ENCODE measurements around the gene HCK. TPM values are rescaled to one million over a fixed set of nuclear protein-coding genes. Genes with fewer than 3 reads are reported as not detected.
"Not testable (repeated sequence)": the region's sequence is repeated elsewhere in the genome, so short reads cannot be mapped to it uniquely, and the experiment has no call there.

Gene HCK
- total RNA-seq, 8 experiments from 2014 or later = 0.11 to 73.4 (median 0.56) TPM

DNA sequence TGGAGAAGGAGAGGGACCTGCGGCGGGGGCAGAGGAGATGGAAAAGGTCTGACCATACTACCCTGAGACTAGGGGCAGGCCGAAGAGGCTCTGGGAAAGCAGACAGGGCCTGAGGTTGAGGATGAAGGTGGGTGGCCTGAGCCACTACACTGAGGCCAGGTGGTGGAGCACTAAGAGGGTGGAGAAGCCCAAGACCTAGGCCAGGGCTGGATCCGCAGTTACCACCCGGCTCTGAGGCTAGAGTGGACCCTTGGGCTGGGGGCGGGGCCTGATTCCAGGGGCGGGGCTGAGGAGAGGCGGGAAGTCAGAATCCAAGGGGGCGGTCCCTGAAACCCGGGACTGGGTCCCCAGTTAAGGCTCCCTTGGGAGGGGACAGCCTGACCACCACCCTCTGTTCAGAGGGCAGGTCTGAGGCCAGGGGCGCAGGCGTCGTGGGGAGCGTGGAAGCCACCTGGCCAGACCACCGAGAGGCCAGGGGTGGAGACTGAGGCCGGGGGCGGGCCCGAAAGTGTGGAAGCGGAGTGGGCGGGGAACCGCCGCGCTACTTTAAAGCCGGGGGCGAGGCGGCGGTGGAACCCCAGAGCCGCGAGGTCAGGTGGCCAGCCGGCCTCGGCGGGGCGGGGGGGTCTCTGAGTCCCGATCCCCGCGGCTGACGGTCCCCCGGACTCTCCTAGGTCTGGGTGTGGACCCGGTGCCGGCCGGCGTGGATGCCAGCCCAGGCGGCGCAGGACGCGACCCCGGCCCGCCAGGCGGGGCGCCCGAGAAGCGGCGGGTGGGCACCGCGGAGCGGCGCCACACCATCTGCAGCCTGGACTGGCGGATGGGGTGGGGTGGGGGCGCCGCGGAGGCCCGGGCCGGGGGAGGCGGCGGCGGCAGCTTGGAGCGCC is 33.5 kb upstream of the HCK start:
- WGBS, 10 experiments = no CpG with 5 or more reads among the region's 67 CpGs
- Histone ChIP-seq H3K4me1 (replicated peaks in 1 of 2) (peaks cover 2 to 6% of the 10 kb centered on the region in 2 donors), H3K27ac (peak overlapping the region in 1 of 2 donors; percentile 7), H3K4me3 (peak overlapping the region; percentile 37 to 49 (median 44))
- in situ Hi-C loops (cut with MboI; ENCODE audit: low pct_unique_long_range_greater_than_20kb in 2 of 9, low sequenced_read_pairs in 9 of 9, unreplicated experiment in 9 of 9) = no loop called here
- ATAC-seq (replicated peaks in 6 of 8) = peak; percentile 65 to 88 (median 86)

DNA sequence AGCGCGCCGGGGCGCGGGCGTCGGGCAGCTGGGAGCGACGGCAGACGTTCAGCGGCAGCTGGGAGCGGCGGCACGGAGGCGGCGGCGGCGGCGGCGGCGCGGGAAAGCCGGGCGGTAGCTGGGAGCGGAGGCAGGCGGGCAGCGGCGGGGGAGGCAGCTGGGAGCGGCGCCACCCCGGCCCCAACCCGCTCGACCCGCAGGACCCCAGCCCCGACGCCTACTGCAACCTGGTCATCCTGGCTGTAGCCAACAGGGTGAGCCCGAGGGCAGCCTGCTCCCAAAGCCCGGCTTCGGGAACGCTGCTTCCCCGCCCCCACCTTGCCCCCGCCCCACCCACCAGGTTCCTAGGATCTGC is 32.9 kb upstream of the HCK start:
- peak in 7 of 8 experiments; percentile 26 to 62 (median 33) for ATAC-seq (replicated peaks in 6 of 8)
- in situ Hi-C loops (cut with MboI; ENCODE audit: low pct_unique_long_range_greater_than_20kb in 2 of 9, low sequenced_read_pairs in 9 of 9, unreplicated experiment in 9 of 9) = no loop called here
- no CpG with 5 or more reads among the region's 42 CpGs for WGBS, 10 experiments
- Histone ChIP-seq H3K4me1 (replicated peaks in 1 of 2) (peaks cover 2 to 6% of the 10 kb centered on the region in 2 donors), H3K4me3 (peak overlapping the region; percentile 37 to 49 (median 44)), H3K27ac (peak overlapping the region in 1 of 2 donors; percentile 7)

DNA sequence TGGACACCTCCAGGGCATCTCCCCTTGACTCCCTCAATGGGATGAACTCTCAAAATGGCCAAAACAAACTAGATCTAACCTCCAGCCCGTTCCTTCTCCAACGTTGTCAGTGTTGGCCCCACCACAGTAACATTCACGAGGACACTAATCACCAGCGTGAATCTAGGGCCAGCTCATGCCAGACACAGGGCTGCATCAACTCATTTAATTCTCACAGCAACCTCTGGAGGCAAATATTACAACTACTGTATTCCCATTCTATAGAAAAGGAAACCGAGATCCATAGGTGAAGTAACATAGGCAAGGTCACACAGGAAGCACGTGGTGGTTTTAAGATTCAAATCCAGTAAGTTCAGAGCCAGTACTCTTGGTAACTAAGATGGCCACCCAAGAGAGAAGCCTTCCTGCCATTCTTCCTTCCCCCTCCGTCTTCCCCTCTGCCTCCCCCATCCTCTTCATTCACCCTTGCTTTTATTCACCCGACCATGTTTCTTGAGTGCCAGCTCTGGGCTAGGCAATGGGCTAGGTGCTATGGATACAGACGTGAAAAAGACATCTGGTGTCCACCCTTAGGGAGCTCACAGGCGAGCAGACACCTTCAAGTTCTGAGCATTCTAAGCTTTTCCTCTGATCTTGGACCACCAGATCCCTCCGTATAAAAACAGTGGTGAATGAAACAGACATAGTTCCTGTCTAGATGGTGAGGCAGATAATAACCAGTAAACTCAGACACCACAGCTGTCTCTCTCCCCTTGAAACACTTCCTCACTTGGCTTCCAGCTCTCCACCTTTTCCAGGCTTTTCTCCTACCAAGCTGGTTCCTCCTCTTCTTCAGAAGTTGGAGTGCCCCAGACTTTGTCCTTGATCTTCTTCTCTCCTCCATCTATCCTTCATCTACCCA is 32.2 kb upstream of the HCK start:
- in situ Hi-C loops (cut with MboI; ENCODE audit: low pct_unique_long_range_greater_than_20kb in 2 of 9, low sequenced_read_pairs in 9 of 9, unreplicated experiment in 9 of 9) = loop anchor here in 1 of 9 experiments (10.0 kb wide), 1 partner anchor 165 kb away; no protein-coding TSS in a partner anchor
- Histone ChIP-seq H3K4me3 (peak overlapping the region; percentile 37 to 49 (median 44)), H3K27ac (no peak overlapping the region), H3K4me1 (replicated peaks in 1 of 2) (peaks cover 2 to 6% of the 10 kb centered on the region in 2 donors)
- 0 to 100% (median 29%) methylated on average over 1 to 8 of the region's 11 CpGs; no CpG with 5 or more reads in 2 of the 10 experiments for WGBS, 10 experiments
- ATAC-seq (replicated peaks in 6 of 8) = no peak

DNA sequence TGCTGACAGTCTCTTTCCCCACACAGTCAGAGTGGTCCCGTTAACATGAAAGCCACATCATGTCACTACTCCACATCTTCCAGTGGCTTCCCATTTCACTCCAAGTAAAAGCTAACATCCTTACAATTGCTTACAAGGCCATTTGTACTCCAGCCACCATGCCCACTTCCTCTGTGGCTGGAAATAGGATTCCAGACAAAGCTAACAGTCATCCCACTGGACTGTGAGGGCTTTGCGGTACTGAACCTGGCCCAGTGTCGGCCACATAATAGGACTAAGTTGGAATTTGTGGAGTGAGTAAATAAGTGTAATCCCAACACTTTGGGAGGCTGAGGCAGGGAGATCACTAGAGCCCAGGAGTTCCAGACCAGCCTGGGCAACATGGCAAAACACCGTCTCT is 31.0 kb upstream of the HCK start:
- in situ Hi-C loops (cut with MboI; ENCODE audit: low pct_unique_long_range_greater_than_20kb in 2 of 9, low sequenced_read_pairs in 9 of 9, unreplicated experiment in 9 of 9) = loop anchor here in 1 of 9 experiments (10.0 kb wide), 1 partner anchor 166 kb away; no protein-coding TSS in a partner anchor
- Histone ChIP-seq H3K4me3 (no peak overlapping the region), H3K27ac (no peak overlapping the region), H3K4me1 (replicated peaks in 1 of 2) (peaks cover 2 to 6% of the 10 kb centered on the region in 2 donors)
- no peak for ATAC-seq (replicated peaks in 6 of 8)
- WGBS, 10 experiments = 60 to 100% (median 86%) methylated on average over 1 to 4 of the region's 4 CpGs; no CpG with 5 or more reads in 5 of the 10 experiments

DNA sequence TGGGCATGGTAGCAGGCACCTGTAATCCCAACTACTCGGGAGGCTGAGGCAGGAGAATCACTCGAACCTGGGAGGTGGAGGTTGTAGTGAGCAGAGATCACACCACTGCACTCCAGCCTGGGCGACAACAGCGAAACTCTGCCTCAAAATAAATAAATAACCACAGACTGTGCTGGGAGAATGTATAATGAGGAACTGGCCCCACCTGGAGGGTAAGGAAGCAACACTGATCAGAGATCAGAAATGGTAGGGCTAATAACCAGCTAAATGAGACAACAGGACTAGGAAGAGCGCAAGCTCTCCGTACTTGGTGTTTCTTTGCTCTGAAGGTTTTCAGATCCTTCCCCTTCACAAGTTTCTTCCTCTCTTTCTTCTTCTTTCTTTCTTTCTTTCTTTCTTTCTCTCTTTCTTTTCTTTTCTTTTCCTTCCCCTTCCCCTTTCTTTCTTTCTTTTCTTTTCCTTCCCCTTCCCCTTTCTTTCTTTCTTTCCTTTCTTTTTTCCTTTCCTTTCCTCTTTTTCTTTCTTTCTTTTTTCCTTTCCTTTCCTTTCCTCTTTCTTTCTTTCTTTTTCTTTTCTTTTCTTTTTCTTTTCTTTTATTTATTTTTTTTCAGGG is 27.3 kb upstream of the HCK start:
- in situ Hi-C loops (cut with MboI; ENCODE audit: low pct_unique_long_range_greater_than_20kb in 2 of 9, low sequenced_read_pairs in 9 of 9, unreplicated experiment in 9 of 9) = loop anchor here in 1 of 9 experiments (10.0 kb wide), 1 partner anchor 170 kb away; no protein-coding TSS in a partner anchor
- 46 to 100% (median 86%) methylated on average over 1 to 6 of the region's 6 CpGs; no CpG with 5 or more reads in 1 of the 10 experiments for WGBS, 10 experiments
- H3K27ac ChIP-seq = no peak overlapping the region

DNA sequence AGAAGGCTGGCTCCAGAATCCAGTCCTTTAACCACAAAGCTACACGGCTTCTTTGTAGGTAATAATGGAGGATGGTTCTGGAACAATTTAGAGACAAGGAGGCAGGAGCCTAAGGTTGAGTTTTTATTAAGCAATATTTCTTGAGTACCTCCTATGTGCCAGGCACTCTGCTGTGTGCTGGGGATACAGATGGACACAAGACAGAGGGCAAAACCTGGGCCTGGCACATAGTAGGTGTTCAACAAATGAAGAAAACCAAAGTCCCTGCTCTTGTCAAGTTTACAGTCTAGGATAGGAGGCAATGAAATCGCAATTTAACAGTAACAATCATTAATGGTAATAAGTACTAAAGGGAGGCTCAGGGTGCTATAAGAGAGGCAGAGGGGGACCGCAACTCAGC is 24.4 kb upstream of the HCK start:
- 0 to 100% (median 100%) methylated on average over 1 to 2 of the region's 3 CpGs; no CpG with 5 or more reads in 1 of the 10 experiments for WGBS, 10 experiments
- ATAC-seq (replicated peaks in 6 of 8) = no peak

More for the DNA sequence above, 27.3 kb upstream of the HCK start:
- H3K4me1 ChIP-seq (replicated peaks in 1 of 2) = peaks cover 1 to 4% of the 10 kb centered on the region in 2 donors
- peak in 1 of 8 experiments; percentile 12 for ATAC-seq (replicated peaks in 6 of 8)
- no peak overlapping the region for H3K4me3 ChIP-seq

DNA sequence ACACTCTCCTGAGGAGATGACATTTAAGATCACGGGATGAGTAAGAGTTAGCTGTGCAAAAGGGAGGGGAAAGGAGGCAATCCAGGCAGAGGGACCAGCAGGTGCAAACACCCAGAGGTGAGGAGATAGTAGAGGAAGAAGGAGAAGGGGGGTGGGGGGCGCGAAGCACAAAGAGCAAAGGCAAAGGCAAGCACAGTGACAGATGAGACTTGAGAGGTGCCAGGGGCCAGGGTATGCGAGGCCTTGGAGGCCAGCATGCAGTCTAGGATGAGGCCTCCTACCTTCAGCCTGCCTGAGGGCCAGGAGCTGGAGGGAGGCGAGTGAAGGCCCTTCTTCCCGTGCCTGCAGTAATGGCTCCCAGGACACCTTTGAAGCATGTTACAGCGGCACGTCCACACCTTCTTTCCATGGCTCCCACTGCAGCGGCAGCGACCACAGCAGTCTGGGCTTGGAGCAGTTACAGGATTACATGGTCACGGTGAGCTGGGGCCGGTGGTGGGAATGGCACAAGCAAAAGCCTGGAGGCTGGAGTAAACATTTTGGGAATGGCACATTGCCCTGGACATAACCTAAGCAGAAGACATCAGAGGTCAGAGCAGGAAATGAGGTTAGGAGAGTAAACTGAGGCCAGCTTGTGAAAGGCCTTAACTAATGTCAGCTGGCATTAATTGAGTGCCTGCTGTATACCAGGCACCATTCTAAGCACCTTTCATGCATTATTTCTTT is 23.2 kb upstream of the HCK start:
- peak overlapping the region; percentile 4 to 20 (median 18) for H3K4me3 ChIP-seq
- peak in 6 of 8 experiments; percentile 38 to 83 (median 76) for ATAC-seq (replicated peaks in 6 of 8)
- WGBS, 10 experiments = 0 to 67% (median 31%) methylated on average over 1 to 7 of the region's 12 CpGs; no CpG with 5 or more reads in 2 of the 10 experiments

More for the DNA sequence above, 24.4 kb upstream of the HCK start:
- Histone ChIP-seq H3K27ac (no peak overlapping the region), H3K4me1 (replicated peaks in 1 of 2) (peaks cover 0 to 4% of the 10 kb centered on the region in 2 donors), H3K4me3 (no peak overlapping the region)
- in situ Hi-C loops (cut with MboI; ENCODE audit: low pct_unique_long_range_greater_than_20kb in 2 of 9, low sequenced_read_pairs in 9 of 9, unreplicated experiment in 9 of 9) = loop anchor here in 1 of 9 experiments (10.0 kb wide), 1 partner anchor 173 kb away; no protein-coding TSS in a partner anchor

DNA sequence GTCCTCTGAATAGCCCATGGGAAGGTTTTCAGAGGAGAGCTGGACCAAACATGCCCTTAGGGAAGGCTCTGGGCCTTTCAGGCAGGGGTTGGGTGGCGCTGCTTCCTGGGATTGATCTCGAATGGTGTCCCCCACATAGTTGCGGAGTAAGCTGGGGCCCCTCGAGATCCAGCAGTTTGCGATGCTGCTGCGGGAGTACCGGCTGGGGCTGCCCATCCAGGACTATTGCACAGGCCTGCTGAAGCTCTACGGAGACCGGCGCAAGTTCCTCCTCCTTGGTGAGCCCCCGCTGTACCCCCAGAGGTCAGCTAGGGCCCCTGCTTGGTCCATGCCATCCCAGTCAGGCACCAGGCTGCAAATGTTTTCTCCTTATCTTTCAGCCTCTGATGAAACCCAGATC is 22.5 kb upstream of the HCK start:
- WGBS, 10 experiments = 10 to 95% (median 46%) methylated on average over 1 to 4 of the region's 11 CpGs; no CpG with 5 or more reads in 5 of the 10 experiments
- in situ Hi-C loops (cut with MboI; ENCODE audit: low pct_unique_long_range_greater_than_20kb in 2 of 9, low sequenced_read_pairs in 9 of 9, unreplicated experiment in 9 of 9) = loop anchor here in 1 of 9 experiments (10.0 kb wide), 1 partner anchor 175 kb away; no protein-coding TSS in a partner anchor
- no peak overlapping the region for H3K27ac ChIP-seq
- peaks cover 0 to 4% of the 10 kb centered on the region in 2 donors for H3K4me1 ChIP-seq (replicated peaks in 1 of 2)
- ATAC-seq (replicated peaks in 6 of 8) = no peak
- no peak overlapping the region for H3K4me3 ChIP-seq

More for the DNA sequence above, 23.2 kb upstream of the HCK start:
- H3K27ac ChIP-seq = peak overlapping the region in 1 of 2 donors; percentile 22
- in situ Hi-C loops (cut with MboI; ENCODE audit: low pct_unique_long_range_greater_than_20kb in 2 of 9, low sequenced_read_pairs in 9 of 9, unreplicated experiment in 9 of 9) = loop anchor here in 1 of 9 experiments (10.0 kb wide), 1 partner anchor 174 kb away; no protein-coding TSS in a partner anchor
- peaks cover 0 to 4% of the 10 kb centered on the region in 2 donors for H3K4me1 ChIP-seq (replicated peaks in 1 of 2)

DNA sequence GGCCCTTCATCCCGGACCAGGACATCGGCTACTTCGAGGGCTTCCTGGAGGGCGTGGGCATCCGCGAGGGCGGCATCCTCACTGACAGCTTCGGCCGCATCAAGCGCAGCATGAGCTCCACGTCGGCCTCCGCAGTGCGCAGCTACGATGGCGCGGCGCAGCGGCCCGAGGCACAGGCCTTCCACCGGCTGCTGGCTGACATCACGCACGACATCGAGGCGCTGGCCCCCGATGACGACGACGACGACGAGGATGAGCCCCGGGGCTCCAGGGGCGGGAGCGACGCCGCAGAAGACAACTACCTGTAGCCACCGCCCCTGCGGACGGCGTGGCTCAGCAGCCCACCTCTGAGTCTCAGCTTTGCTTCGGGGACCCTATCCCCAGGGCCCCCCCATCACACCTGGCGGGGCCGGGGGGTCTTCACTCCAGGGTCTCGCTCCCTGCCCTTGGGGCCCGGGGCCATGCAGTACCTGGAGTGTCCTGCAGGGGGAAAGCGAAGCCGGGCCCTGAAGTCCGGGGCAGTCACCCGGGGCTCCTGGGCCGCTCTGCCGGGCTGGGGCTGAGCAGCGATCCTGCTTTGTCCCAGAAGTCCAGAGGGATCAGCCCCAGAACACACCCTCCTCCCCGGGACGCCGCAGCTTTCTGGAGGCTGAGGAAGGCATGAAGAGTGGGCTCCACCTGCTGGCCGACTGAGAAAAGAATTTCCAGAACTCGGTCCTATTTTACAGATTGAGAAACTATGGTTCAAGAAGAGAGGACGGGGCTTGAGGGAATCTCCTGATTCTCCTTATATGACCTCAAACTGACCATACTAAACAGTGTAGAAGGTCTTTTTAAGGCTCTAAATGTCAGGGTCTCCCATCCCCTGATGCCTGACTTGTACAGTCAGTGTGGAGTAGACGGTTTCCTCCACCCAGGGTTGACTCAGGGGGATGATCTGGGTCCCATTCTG is 20.8 kb upstream of the HCK start:
- Histone ChIP-seq H3K27ac (no peak overlapping the region), H3K4me3 (peak overlapping the region; percentile 5 to 18 (median 15)), H3K4me1 (replicated peaks in 1 of 2) (peaks cover 0 to 6% of the 10 kb centered on the region in 2 donors)
- 0 to 100% (median 33%) methylated on average over 1 to 32 of the region's 59 CpGs; no CpG with 5 or more reads in 5 of the 10 experiments for WGBS, 10 experiments
- peak; percentile 85 to 99 (median 92) for ATAC-seq (replicated peaks in 6 of 8)
- in situ Hi-C loops (cut with MboI; ENCODE audit: low pct_unique_long_range_greater_than_20kb in 2 of 9, low sequenced_read_pairs in 9 of 9, unreplicated experiment in 9 of 9) = no loop called here

DNA sequence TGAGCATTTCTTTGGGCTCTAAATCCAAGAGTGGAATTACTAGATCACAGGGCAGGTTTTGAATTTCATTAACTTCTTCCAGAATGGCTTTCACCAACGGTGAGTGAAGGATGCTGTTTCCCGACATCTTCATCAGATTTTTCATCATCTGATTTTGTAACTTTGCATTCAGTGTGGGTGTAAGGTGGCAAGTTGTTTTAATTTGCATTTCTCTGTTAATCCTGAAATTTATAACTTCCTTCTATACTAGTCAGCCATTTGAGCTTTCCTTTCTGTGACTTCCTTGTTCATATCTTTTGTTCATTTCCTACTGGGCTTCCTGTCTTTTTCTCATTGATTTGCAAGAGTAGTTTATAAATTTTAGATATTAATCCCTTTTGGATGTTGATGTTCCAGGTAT is 18.7 kb upstream of the HCK start:
- 27 to 93% (median 57%) methylated on average over 1 to 2 of the region's 2 CpGs; no CpG with 5 or more reads in 1 of the 10 experiments for WGBS, 10 experiments
- Histone ChIP-seq H3K4me1 (replicated peaks in 1 of 2) (peaks cover 9 to 18% of the 10 kb centered on the region in 2 donors), H3K4me3 (no peak overlapping the region), H3K27ac (no peak overlapping the region)
- ATAC-seq (replicated peaks in 6 of 8) = no peak
- in situ Hi-C loops (cut with MboI; ENCODE audit: low pct_unique_long_range_greater_than_20kb in 2 of 9, low sequenced_read_pairs in 9 of 9, unreplicated experiment in 9 of 9) = no loop called here

DNA sequence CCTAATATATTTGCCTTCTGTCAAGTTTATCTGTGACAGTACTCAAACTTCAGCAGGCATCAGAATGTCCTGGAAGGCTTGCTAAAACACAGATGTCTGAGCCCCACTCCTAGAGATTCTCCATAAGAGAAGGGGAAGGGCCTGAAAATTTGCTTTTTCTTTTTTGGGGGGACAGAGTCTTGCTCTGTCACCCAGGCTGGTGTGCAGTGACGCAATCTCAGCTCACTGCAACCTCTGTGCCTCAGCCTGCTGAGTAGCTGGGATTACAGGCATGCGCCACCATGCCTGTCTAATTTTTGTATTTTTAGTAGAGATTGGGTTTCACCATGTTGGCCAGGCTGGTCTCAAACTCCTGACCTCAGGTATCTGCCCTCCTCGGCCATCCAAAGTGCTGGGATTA is 18.3 kb upstream of the HCK start:
- H3K27ac ChIP-seq; in situ Hi-C loops (cut with MboI; ENCODE audit: low pct_unique_long_range_greater_than_20kb in 2 of 9, low sequenced_read_pairs in 9 of 9, unreplicated experiment in 9 of 9); H3K4me3 ChIP-seq; ATAC-seq (replicated peaks in 6 of 8): not testable (repeated sequence)
- H3K4me1 ChIP-seq (replicated peaks in 1 of 2) = peaks cover 9 to 16% of the 10 kb centered on the region in 2 donors
- WGBS, 10 experiments = 71 to 100% (median 96%) methylated on average over 1 to 2 of the region's 3 CpGs; no CpG with 5 or more reads in 4 of the 10 experiments

Measured in motor neuron (in vitro differentiated cells).